ENCODE measurements around the gene NELL2. TPM values are rescaled to one million over a fixed set of nuclear protein-coding genes. Genes with fewer than 3 reads are reported as not detected.

Gene NELL2
- total and polyA plus RNA-seq, 2 donors (not counting 1 experiment from before 2014, with no cell fraction given) = 0.17 TPM; not detected in 1

DNA sequence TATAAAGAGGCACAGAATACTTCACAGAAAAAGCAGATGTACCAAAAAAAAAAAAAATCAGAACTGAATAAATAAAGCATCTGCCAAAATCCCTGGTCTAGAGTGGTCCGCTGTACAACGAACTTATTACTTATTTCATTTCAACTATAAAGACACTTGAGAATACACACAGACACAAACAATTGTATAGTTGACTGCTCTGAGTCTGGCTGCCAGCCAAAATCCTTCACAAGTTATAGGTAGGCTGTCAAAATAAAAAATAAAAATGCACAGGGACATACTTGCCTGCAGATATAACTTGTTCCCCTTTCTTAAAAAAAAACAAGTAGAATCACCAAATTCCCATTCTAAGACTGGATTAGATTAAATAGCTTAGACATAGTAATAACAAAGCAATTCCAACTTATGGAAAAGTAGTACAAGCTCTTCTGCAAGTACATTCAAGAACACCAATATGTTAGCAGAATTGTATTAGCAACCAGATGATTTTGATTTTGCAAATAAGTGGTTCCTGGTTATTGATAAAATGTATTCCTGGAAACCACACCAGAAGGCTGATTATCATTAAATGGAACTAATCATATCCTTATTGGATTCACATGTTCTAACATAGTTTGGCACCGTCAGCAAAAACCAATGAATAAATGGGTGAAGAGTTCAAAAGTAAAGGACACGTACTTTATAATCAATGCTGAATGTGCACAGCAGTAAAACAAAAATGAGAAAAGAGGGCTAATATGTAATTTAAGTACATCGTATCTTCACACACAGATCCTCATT lies 248.5 kb downstream of the NELL2 start:
- Histone ChIP-seq H2AFZ (ENCODE audit: low read length) (no peak overlapping the region), H3K4me3 (replicated peaks in 1 of 4; ENCODE audit: control extremely low read depth in 1 of 4, insufficient read depth in 1 of 4, low read depth in 3 of 4, low read length in 4 of 4) (no peak overlapping the region), H4K20me1 (ENCODE audit: control insufficient read depth, extremely low read depth, insufficient read depth, low read length) (no peaks in the 10 kb centered on the region), H3K79me2 (ENCODE audit: control insufficient read depth, insufficient read depth, low read length) (no peaks in the 10 kb centered on the region), H3K4me2 (ENCODE audit: extremely low read depth, insufficient read depth, low read length) (no peak overlapping the region), H3K4me1 (ENCODE audit: control insufficient read depth, extremely low read depth, insufficient read depth, low read length) (no peaks in the 10 kb centered on the region), H3K36me3 (ENCODE audit: control insufficient read depth, insufficient read depth, low read length) (no peaks in the 10 kb centered on the region), H3K27me3 (ENCODE audit: control insufficient read depth, insufficient read depth, low read length) (no peaks in the 10 kb centered on the region), H3K9me3 (ENCODE audit: control insufficient read depth, insufficient read depth, low read depth, low read length) (no peaks in the 10 kb centered on the region), H3K27ac (ENCODE audit: insufficient read depth, low read length) (no peak overlapping the region), H3K9ac (ENCODE audit: insufficient read depth, low read length) (no peak overlapping the region)
- TF ChIP-seq, protein P1, sequence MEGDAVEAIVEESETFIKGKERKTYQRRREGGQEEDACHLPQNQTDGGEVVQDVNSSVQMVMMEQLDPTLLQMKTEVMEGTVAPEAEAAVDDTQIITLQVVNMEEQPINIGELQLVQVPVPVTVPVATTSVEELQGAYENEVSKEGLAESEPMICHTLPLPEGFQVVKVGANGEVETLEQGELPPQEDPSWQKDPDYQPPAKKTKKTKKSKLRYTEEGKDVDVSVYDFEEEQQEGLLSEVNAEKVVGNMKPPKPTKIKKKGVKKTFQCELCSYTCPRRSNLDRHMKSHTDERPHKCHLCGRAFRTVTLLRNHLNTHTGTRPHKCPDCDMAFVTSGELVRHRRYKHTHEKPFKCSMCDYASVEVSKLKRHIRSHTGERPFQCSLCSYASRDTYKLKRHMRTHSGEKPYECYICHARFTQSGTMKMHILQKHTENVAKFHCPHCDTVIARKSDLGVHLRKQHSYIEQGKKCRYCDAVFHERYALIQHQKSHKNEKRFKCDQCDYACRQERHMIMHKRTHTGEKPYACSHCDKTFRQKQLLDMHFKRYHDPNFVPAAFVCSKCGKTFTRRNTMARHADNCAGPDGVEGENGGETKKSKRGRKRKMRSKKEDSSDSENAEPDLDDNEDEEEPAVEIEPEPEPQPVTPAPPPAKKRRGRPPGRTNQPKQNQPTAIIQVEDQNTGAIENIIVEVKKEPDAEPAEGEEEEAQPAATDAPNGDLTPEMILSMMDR (conservative IDR thresholded peaks at IDR 0.05 in 1 of 2, IDR thresholded peaks at IDR 0.05 in 1 of 2; ENCODE audit: low read depth in 1 of 2, low read length in 2 of 2) = no peak
- no peak for TF ChIP-seq EZH2 (IDR thresholded peaks at IDR 0.05; ENCODE audit: low read length, missing control alignments)
- DNase-seq (ENCODE audit: low read depth in 2 of 2) = no peak

DNA sequence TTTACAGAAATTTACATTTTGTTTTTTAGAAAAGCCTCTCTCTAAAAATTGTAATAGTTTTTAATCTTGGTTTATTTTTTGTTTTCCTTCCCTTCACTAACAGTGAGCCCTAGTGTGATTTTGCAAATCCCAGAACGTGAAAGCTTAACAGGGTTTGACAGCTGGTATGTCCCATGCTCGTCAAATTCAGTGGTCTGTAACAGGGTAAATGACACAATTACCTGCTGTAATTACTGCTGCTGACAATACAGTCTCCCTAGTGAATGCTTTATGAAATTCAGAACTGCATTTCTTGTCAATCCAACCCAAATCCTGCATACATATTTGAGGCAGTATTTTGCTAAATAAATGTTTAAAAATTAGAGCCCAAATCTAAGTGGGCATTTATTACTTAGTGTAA lies 249.2 kb downstream of the NELL2 start:
- Histone ChIP-seq H3K4me1 (ENCODE audit: control insufficient read depth, extremely low read depth, insufficient read depth, low read length) (no peaks in the 10 kb centered on the region), H3K9ac (ENCODE audit: insufficient read depth, low read length) (no peak overlapping the region), H3K4me3 (replicated peaks in 1 of 4; ENCODE audit: control extremely low read depth in 1 of 4, insufficient read depth in 1 of 4, low read depth in 3 of 4, low read length in 4 of 4) (no peak overlapping the region), H3K27me3 (ENCODE audit: control insufficient read depth, insufficient read depth, low read length) (no peaks in the 10 kb centered on the region), H2AFZ (ENCODE audit: low read length) (no peak overlapping the region), H3K36me3 (ENCODE audit: control insufficient read depth, insufficient read depth, low read length) (no peaks in the 10 kb centered on the region), H3K79me2 (ENCODE audit: control insufficient read depth, insufficient read depth, low read length) (no peaks in the 10 kb centered on the region), H3K27ac (ENCODE audit: insufficient read depth, low read length) (no peak overlapping the region), H3K4me2 (ENCODE audit: extremely low read depth, insufficient read depth, low read length) (no peak overlapping the region), H4K20me1 (ENCODE audit: control insufficient read depth, extremely low read depth, insufficient read depth, low read length) (no peaks in the 10 kb centered on the region), H3K9me3 (ENCODE audit: control insufficient read depth, insufficient read depth, low read depth, low read length) (no peaks in the 10 kb centered on the region)
- no peak for DNase-seq (ENCODE audit: low read depth in 2 of 2)
- TF ChIP-seq, protein P1 (conservative IDR thresholded peaks at IDR 0.05 in 1 of 2, IDR thresholded peaks at IDR 0.05 in 1 of 2; ENCODE audit: low read depth in 1 of 2, low read length in 2 of 2) = no peak
- TF ChIP-seq EZH2 (IDR thresholded peaks at IDR 0.05; ENCODE audit: low read length, missing control alignments) = no peak

DNA sequence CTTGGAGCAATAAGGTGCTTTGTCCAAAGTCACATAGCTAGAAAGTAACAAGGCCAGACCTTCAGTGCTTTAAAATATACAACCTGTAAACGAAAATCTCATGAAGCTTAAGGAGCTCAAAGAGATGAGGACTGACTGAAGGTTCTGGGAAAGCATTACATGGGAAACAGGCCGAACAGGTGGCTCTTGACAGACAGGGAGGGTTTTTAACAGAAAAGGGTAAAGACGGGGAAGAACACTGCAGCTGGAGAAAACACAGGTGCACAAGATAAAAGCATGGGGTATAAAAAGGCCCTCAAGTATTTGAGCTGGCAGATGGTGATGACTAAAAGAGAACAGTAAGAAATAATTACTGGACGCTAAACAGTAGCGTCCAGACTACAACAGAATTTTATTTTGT lies 257.2 kb downstream of the NELL2 start:
- Histone ChIP-seq H3K9ac (ENCODE audit: insufficient read depth, low read length) (no peak overlapping the region), H3K79me2 (ENCODE audit: control insufficient read depth, insufficient read depth, low read length) (no peaks in the 10 kb centered on the region), H2AFZ (ENCODE audit: low read length) (no peak overlapping the region), H3K4me1 (ENCODE audit: control insufficient read depth, extremely low read depth, insufficient read depth, low read length) (no peaks in the 10 kb centered on the region), H3K4me3 (replicated peaks in 1 of 4; ENCODE audit: control extremely low read depth in 1 of 4, insufficient read depth in 1 of 4, low read depth in 3 of 4, low read length in 4 of 4) (no peak overlapping the region), H4K20me1 (ENCODE audit: control insufficient read depth, extremely low read depth, insufficient read depth, low read length) (no peaks in the 10 kb centered on the region), H3K4me2 (ENCODE audit: extremely low read depth, insufficient read depth, low read length) (no peak overlapping the region), H3K36me3 (ENCODE audit: control insufficient read depth, insufficient read depth, low read length) (no peaks in the 10 kb centered on the region), H3K9me3 (ENCODE audit: control insufficient read depth, insufficient read depth, low read depth, low read length) (no peaks in the 10 kb centered on the region), H3K27ac (ENCODE audit: insufficient read depth, low read length) (no peak overlapping the region), H3K27me3 (ENCODE audit: control insufficient read depth, insufficient read depth, low read length) (no peaks in the 10 kb centered on the region)
- TF ChIP-seq, protein P1 (conservative IDR thresholded peaks at IDR 0.05 in 1 of 2, IDR thresholded peaks at IDR 0.05 in 1 of 2; ENCODE audit: low read depth in 1 of 2, low read length in 2 of 2) = no peak
- no peak for TF ChIP-seq EZH2 (IDR thresholded peaks at IDR 0.05; ENCODE audit: low read length, missing control alignments)
- no peak for DNase-seq (ENCODE audit: low read depth in 2 of 2)
